WI38 (cell line): ENCODE results near the gene SLC25A6.
"Not testable (repeated sequence)": the region's sequence is repeated elsewhere in the genome, so short reads cannot be mapped to it uniquely, and the experiment has no call there.

ENCODE experiments used
- H3K4me3 ChIP-seq: 2 replicates; pipeline ENCODE4 v1.5.1; 2011; ENCODE audit warnings: low read depth, mild to moderate bottlenecking, control low read depth, low read length
- CTCF ChIP-seq: IDR thresholded peaks from 2 replicates; pipeline ENCODE4 v1.5.1; 2012; ENCODE audit warnings: low read depth, mild to moderate bottlenecking, control low read depth, low read length

The SLC25A6 gene

GRCh38 chrX:1407035-1407434 is 15.1 kb upstream of the SLC25A6 start:
- no peak overlapping the region for H3K4me3 ChIP-seq
- no peak for TF ChIP-seq CTCF

GRCh38 chrX:1405769-1406168 is 13.9 kb upstream of the SLC25A6 start:
- H3K4me3 ChIP-seq: not testable (repeated sequence)

GRCh38 chrX:1403867-1404266 is 12.0 kb upstream of the SLC25A6 start:
- not testable (repeated sequence) for H3K4me3 ChIP-seq

- H3K4me3 ChIP-seq: no peak overlapping the region
Observed at GRCh38 chrX:1403228-1403627, 11.3 kb upstream of the SLC25A6 start.

GRCh38 chrX:1401611-1402430 is 9.9 kb upstream of the SLC25A6 start:
- no peak overlapping the region for H3K4me3 ChIP-seq
- no peak for TF ChIP-seq CTCF

More at GRCh38 chrX:1403228-1403627, 11.3 kb upstream of the SLC25A6 start:
- no peak for TF ChIP-seq CTCF

- no peak for TF ChIP-seq CTCF
- no peak overlapping the region for H3K4me3 ChIP-seq
Observed at GRCh38 chrX:1400742-1401471, 9.0 kb upstream of the SLC25A6 start.

GRCh38 chrX:1400049-1400448 is 8.1 kb upstream of the SLC25A6 start:
- no peak overlapping the region for H3K4me3 ChIP-seq

More at GRCh38 chrX:1400049-1400448, 8.1 kb upstream of the SLC25A6 start:
- no peak for TF ChIP-seq CTCF
